Astrocyte (in vitro differentiated cells and primary cell): ENCODE data around the gene CADM4.
"Not testable (repeated sequence)": the region's sequence is repeated elsewhere in the genome, so short reads cannot be mapped to it uniquely, and the experiment has no call there.

Experiments
- CTCF ChIP-seq: IDR thresholded peaks from 2 replicates; pipeline ENCODE4 v1.5.1; 2011; ENCODE audit warnings: low read depth, mild to moderate bottlenecking, inconsistent platforms, low read length, moderate library complexity; ENCODE audit not compliant: insufficient read depth
- EZH2 ChIP-seq: IDR thresholded peaks from 2 replicates; pipeline ENCODE4 v1.6.1; 2012; ENCODE audit warnings: mild to moderate bottlenecking, low read length, inconsistent platforms; ENCODE audit not compliant: insufficient read depth

DNA sequence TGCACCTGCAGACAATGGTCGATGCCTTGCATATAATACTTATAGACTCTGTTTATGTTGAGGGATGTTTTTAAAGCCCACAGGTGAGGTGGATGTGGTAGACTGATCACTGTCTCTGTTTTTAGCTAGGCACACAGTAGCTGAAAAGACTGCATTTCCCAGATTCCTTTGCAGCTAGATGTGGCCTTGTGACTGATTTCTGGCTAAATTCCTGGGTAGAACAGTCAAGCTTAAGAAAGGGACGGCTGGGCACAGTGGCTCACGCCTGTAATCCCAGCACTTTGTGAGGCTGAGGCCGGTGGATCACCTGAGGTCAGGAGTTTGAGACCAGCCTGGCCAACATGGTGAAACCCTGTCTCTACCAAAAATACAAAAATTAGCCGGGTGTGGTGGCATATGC lies 39.3 kb downstream of the CADM4 start:
- not testable (repeated sequence) for TF ChIP-seq EZH2, CTCF
